SK-N-MC (cell line): ENCODE measurements around the gene NPAS4.
"Not testable (repeated sequence)": the region's sequence is repeated elsewhere in the genome, so short reads cannot be mapped to it uniquely, and the experiment has no call there.

ENCODE experiments used
- DNase-seq: peaks from one replicate; pipeline ENCODE4 v3.0.0-alpha.2; 2011; ENCODE audit warnings: low read depth, low spot score
- H3K27ac ChIP-seq: fragments of 200-600 bp; sonication (generic); 2 replicates; pipeline ENCODE4 v1.5.1; 2016; ENCODE audit warnings: mixed run types
- H3K36me3 ChIP-seq: fragments of 200-600 bp; sonication (generic); 2 replicates; pipeline ENCODE4 v1.6.1; 2017; ENCODE audit warnings: antibody characterized with exemption, low read length, mixed read lengths; ENCODE audit not compliant: insufficient read depth
- H3K4me3 ChIP-seq: fragments of 200-600 bp; sonication (generic); 2 replicates; pipeline ENCODE4 v1.5.1; 2016
- H3K9ac ChIP-seq: fragments of 200-600 bp; sonication (generic); 2 replicates; pipeline ENCODE4 v1.8.0; 2017; ENCODE audit warnings: mixed run types, mixed read lengths; ENCODE audit not compliant: insufficient read length
- H3K9me3 ChIP-seq: fragments of 200-600 bp; sonication (generic); 2 replicates; pipeline ENCODE4 v1.6.1; 2017; ENCODE audit warnings: low read depth, mild to moderate bottlenecking, antibody characterized with exemption, low read length, moderate library complexity, mixed read lengths
- EZH2 ChIP-seq: fragments of 200-600 bp; sonication (generic); IDR thresholded peaks from one replicate; pipeline ENCODE4 v1.6.1; 2017; ENCODE audit warnings: antibody characterized with exemption
- FOXP2 ChIP-seq: optimal IDR thresholded peaks from 2 replicates; pipeline ENCODE3; 2011; ENCODE audit warnings: mild to moderate bottlenecking, moderate library complexity; ENCODE audit not compliant: insufficient read depth; ENCODE audit errors: extremely low read length, control extremely low read depth
- POLR2AphosphoS5 ChIP-seq: IDR thresholded peaks from 2 replicates; pipeline ENCODE4 v1.6.1; 2012; ENCODE audit warnings: mild to moderate bottlenecking, low read depth, low read length, borderline replicate concordance

Gene NPAS4

DNA sequence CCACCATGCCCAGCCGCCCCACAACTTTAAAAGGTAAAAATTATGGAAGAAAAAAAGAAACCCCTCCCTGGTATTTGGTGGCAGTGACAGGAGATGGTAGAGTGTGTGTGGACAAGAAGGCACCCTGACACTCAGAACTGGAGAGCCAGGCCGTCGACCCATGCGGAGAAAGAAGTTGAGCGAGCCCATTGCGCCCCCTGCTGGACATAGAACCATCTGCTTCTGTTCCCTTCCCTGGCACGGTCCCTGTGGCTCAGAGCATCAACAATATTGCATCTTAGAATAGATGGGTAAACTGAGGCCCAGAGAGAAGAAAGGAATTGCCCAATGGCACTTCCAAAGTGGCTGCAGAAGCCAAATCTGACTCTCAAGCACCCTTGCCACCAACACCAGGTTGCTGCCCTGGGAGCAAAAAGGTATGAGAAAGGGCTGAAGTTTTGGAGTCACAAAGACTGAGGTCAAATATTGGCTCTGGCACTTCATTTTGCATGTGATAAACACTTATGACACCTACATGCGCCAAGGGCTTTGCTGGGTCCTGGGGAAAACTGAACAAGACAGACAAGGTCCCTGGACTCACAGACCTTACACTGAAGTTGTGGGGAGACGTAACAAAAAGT lies 9.3 kb downstream of the NPAS4 start:
- peak; percentile 18 for DNase-seq
- no peak overlapping the region for H3K4me3 ChIP-seq
- H3K36me3 ChIP-seq = peaks cover 4% of the 10 kb centered on the region; the same call in 1 of the 2 replicates
- H3K9me3 ChIP-seq = no peaks in the 10 kb centered on the region
- H3K9ac ChIP-seq = no peak overlapping the region
- no peak overlapping the region for H3K27ac ChIP-seq
- TF ChIP-seq POLR2AphosphoS5 (no peak), FOXP2 (no peak), EZH2 (no peak)

DNA sequence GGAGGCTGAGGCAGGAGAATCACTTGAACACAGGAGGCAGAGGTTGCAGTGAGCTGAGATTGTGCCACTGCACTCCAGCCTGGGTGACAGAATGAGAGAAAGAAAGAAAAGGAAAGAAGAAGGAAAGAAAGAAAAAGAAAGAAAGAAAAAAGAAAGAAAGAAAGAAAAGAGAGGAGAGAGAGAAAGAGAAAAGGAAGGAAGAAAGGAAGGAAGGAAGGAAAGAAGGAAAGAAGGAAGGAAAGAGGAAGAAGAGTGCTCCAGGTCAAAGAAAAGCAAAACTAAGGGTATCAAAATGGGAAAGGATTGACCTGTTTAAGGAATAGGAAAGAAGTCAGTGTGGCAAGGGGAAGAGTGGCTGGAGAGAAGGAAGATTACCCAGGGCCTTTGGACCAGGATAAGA lies 10.5 kb downstream of the NPAS4 start:
- DNase-seq, H3K4me3 ChIP-seq, H3K27ac ChIP-seq, H3K9me3 ChIP-seq, H3K9ac ChIP-seq: not testable (repeated sequence)
- peaks cover 14% of the 10 kb centered on the region; the same call in 1 of the 2 replicates for H3K36me3 ChIP-seq

DNA sequence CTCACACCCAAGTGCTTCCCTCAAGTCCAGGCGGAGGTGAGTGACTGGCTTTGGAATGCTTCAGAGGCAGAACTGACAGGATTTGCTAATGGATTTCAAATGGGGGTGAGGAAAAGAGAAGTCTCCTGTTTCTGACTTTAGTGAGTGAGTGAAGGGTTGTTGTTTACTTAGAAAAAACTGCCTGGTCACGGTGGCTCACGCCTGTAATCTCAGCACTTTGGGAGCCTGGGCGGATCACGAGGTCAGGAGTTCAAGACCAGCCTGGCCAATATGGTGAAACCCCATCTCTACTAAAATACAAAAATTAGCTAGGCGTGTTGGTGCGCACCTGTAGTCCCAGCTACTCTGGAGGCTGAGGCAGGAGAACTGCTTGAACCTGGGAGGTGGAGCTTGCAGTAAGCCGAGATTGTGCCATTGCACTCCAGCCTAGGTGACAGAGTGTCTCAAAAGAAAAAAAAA lies 11.1 kb downstream of the NPAS4 start:
- H3K27ac ChIP-seq, H3K9me3 ChIP-seq, DNase-seq, H3K4me3 ChIP-seq, H3K9ac ChIP-seq: not testable (repeated sequence)
- peaks cover 20% of the 10 kb centered on the region for H3K36me3 ChIP-seq

DNA sequence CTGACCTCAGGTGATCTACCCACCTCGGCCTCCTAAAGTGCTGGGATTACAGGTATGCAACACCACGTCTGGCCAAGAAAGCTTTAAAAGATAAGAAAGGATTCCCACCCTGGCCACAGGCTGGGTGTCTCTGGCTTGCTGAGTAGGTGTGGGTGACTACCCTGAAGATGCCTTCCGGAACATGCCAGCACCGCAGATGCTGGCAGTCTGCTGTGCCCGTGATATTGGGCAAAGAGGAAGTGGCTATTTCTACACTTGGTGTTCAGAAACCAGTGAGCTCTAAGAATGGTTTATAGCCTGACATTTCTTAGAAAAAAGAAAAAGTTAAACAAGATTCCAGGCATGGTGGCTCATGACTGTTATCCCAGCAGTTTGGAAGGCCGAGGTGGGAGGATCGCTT lies 11.8 kb downstream of the NPAS4 start:
- Histone ChIP-seq H3K27ac (no peak overlapping the region), H3K4me3 (no peak overlapping the region), H3K9ac (no peak overlapping the region), H3K9me3 (no peaks in the 10 kb centered on the region), H3K36me3 (peaks cover 22% of the 10 kb centered on the region)
- TF ChIP-seq FOXP2 = no peak
- TF ChIP-seq POLR2AphosphoS5 = no peak
- TF ChIP-seq EZH2 = no peak
- no peak for DNase-seq

DNA sequence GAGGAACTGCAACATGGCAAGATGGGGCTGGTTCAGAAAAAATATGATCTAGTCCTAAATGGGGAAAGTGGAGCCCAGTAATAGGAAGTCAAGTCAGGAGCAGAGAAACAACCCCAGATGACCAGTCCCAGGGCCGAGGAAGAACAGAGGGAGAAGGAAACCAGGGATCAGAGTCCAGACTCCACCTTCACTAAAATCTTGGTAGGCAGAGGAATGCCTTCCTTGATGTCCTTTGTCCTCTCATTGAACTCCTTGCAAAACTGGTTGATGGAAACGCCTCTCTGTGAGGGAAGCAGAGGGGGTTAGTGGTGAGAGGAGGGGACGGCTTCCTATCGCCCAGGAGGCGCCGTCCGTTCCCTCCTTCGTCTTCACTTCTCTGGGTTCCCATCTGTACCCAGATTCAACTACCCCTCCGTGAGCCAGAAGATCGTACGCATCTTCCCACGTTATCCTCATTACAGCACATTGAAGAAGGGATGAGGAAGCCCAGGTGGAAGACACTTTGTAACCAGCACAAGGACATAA lies 17.2 kb downstream of the NPAS4 start:
- no peak for DNase-seq
- peak overlapping the region; percentile 88 for H3K27ac ChIP-seq
- H3K9me3 ChIP-seq = no peaks in the 10 kb centered on the region
- peaks cover 22% of the 10 kb centered on the region for H3K36me3 ChIP-seq
- H3K4me3 ChIP-seq = peak overlapping the region; percentile 96
- TF ChIP-seq EZH2 = no peak
- TF ChIP-seq FOXP2 = no peak
- TF ChIP-seq POLR2AphosphoS5 = no peak
- peak overlapping the region; percentile 94 for H3K9ac ChIP-seq

DNA sequence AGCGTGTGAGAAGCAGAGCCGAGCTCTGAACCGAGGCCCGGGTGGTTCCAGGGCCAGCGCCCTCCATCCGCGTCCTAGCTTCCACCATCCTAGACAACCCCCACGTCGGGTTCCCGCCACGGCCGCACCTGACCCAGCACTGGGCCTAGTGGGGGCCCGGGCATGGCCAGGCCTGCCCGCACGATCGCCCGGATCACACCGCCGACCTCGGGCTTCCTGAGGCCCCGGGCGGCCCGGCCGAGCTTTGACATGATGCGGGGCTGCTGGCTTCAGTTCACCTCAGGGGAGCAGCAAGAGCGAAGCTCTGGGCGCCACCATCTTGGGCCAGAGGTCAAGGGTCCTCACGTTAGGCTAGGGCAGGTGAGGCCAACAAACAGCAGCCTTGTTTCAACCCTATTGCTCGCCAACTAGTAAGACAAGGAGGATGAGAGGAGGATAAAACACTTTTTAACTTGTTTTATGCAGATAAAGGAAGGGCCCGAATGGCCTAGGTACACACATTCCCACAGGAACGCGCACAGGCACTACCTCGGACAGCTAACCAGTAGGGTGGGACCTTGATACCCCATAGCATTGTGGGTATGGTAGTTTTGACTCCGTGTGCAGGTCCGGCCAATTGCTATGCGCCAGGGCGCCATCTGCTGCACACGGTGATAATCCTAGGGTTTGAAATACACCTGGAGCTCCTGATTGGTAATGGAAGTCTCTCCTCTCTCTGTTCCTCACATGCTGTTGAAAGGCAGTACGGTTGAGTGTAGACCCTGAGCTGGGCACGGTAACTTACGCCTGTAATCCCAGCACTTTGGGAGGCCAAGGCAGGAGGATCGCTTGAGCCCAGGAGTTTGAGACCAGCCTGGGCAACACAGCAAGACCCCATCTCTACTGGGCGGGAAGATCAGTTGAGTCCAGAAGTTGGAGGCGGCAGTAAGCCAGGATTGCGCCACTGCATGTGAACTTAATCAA lies 17.9 kb downstream of the NPAS4 start, which contains the start of gene MRPL11:
TSS of gene MRPL11 (minus strand) at position 345 of the 963 bp plus-strand sequence. CDS start at position 251, 94 bp downstream.
- DNase-seq = peak; percentile 86
- Histone ChIP-seq H3K9ac (peak within 1 kb of the TSS; percentile 94), H3K36me3 (peaks cover 22% of the 10 kb centered on the region), H3K27ac (peak within 1 kb of the TSS; percentile 88), H3K9me3 (no peaks in the 10 kb centered on the region), H3K4me3 (peak within 1 kb of the TSS; percentile 96)
- TF ChIP-seq EZH2 (no peak), POLR2AphosphoS5 (peak; percentile 64; the same call in 1 of the 2 replicates), FOXP2 (no peak)

DNA sequence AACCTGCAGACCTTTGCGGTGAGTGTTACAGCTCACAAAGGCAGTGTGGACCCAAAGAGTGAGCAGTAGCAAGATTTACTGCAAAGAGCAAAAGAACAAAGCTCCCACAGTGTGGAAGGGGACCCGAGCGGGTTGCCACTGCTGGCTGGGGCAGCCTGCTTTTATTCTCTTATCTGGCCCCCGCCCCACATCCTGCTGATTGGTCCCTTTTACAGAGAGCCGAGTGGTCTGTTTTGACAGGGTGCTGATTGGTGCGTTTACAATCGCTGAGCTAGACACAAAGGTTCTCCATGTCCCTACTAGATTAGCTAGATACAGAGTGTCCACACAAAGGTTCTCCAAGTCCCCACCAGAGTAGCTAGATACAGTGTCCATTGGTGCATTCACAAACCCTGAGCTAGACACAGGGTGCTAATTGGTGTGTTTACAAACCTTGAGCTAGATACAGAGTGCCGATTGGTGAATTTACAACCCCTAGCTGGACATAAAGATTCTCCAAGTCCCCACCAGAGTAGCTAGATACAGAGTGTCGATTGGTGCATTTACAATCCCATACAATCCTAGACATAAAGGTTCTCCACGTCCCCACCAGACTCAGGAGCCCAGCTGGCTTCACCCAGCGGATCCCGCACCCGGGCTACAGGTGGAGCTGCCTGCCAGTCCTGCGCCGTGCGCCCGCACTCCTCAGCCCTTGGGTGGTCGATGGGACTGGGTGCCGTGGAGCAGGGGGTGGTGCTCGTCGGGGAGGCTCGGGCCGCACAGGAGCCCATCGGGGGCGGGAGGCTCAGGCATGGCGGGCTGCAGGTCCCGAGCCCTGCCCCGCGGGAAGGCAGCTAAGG lies 19.5 kb downstream of the NPAS4 start:
- H3K27ac ChIP-seq, H3K4me3 ChIP-seq, H3K9ac ChIP-seq, H3K9me3 ChIP-seq, DNase-seq: not testable (repeated sequence)
- peaks cover 16% of the 10 kb centered on the region for H3K36me3 ChIP-seq

DNA sequence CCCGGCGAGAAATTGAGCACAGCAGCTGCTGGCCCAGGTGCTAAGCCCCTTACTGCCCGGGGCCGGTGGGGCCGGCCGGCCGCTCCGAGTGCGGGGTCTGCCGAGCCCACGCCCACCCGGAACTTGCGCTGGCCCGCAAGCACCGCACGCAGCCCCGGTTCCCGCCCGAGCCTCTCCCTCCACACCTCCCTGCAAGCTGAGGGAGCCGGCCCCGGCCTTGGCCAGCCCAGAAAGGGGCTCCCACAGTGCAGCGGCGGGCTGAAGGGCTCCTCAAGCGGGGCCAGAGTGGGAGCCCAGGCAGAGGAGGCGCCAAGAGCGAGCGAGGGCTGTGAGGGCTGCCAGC lies 20.1 kb downstream of the NPAS4 start:
- H3K4me3 ChIP-seq, H3K27ac ChIP-seq, H3K9me3 ChIP-seq, H3K9ac ChIP-seq, DNase-seq: not testable (repeated sequence)
- H3K36me3 ChIP-seq = peaks cover 10% of the 10 kb centered on the region
